ENCODE results near the gene DNAAF9. TPM values are rescaled to one million over a fixed set of nuclear protein-coding genes. Genes with fewer than 3 reads are reported as not detected.

The DNAAF9 gene
- total RNA-seq, result 8.5 and 12.2 TPM in 2 replicates

DNA sequence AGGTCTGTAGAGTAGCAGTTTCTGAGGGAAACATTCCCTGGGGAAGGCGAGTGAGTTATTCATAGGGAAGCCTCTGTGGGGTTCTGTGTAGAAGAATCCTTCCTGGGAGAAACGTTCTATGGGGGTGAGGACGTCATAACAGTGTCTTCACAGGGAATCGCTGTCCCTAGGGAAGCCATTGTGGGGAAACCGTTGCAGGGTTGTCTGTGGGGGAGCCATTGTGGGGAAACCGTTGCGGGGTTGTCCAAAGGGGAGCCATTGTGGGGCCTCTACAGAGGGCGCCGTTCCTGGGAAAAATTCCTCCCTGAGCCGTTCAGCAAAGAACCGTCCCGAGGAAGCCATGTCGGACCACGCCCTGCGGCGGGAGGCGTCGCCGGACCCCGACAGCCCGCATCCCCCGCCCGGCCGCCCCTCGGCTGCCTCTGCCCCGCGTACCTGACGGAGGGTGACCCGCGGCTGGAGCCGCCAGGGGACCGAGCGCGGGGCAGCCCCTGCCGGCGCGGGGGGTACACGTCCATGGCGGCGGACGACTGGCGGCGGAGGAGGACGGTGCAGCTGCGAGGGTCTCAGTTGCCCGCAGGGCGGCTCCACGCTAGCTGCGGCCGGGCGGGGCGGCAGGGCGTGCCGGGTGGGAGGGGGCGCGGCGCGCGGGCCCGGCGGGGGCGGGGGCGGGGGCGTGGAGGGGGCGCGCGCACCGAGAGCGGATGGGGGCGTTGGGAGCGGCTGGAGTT, at the start of gene DNAAF9:
DNAAF9 (minus strand) TSS at position 630 of the 731 bp plus-strand sequence; CDS start at position 518, 112 bp downstream.

Other genes starting within 250 kb of the DNAAF9 start
- gene FASTKD5, start 247.8 kb downstream of the DNAAF9 start, total RNA-seq, result 15.6 and 16.7 TPM in 2 replicates
- 1.8 and 2.0 TPM in 2 replicates for gene UBOX5, start 247.8 kb downstream of the DNAAF9 start, total RNA-seq
- gene LZTS3, start 234.1 kb downstream of the DNAAF9 start, total RNA-seq, result 2.2 and 4.2 TPM in 2 replicates
- 26.1 and 37.9 TPM in 2 replicates for gene DDRGK1, start 203.0 kb downstream of the DNAAF9 start, total RNA-seq
- 26.3 and 34.4 TPM in 2 replicates for gene ITPA, start 198.2 kb downstream of the DNAAF9 start, total RNA-seq
- gene SLC4A11, start 168.5 kb downstream of the DNAAF9 start, total RNA-seq, result 4.1 TPM in 2 replicates
- 31.3 and 41.4 TPM in 2 replicates for gene ATRN, start 63.3 kb upstream of the DNAAF9 start, total RNA-seq

All from endothelial cell of coronary artery (primary cell).